ENCODE data around the gene EHMT2. TPM values are rescaled to one million over a fixed set of nuclear protein-coding genes. Genes with fewer than 3 reads are reported as not detected.

Gene EHMT2
- total and polyA plus RNA-seq, 2 of the 13 experiments (the other 11 are each of a cell fraction or from before 2014, with no cell fraction given) = 55.2 to 69.2 TPM

DNA sequence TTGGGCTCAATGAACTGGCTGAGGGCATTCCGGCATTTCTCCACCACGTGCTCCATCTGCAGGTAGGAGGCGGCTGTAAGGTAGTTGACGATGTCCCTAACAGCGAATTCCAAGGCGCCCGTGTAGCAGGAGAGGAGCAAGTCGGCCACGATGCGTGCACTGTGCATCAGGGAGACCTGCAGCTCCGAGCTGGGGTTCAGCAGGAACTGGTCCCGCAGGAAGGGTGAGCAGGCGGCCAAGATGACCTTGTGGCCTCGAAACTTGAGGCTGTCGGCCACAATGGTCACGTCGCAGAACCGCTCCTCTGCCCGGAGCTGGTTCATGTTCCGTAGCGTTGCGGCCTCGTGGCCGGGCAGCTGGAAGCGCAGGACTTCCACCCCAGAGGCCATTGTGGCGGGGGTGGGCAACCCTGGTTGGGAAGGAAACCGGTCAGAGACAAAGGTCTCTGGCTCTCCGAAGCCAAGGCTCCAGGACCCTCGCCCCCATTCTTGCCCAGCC lies 3.5 kb upstream of the EHMT2 start (continued):
- TF ChIP-seq HNF1B (CRISPR knock-in tag; IDR thresholded peaks at IDR 0.05) (no peak), TCF7 (IDR thresholded peaks at IDR 0.05; ENCODE audit: low read depth) (no peak), ZNF761 (CRISPR knock-in tag; conservative IDR thresholded peaks at IDR 0.05) (no peak), RAD51 (IDR thresholded peaks at IDR 0.05; ENCODE audit: borderline replicate concordance) (no peak), RARG (CRISPR knock-in tag; IDR thresholded peaks at IDR 0.05; ENCODE audit: low read depth) (no peak), ZNF205 (CRISPR knock-in tag; IDR thresholded peaks at IDR 0.05) (no peak), ZNF552 (CRISPR knock-in tag; IDR thresholded peaks at IDR 0.05; ENCODE audit: borderline replicate concordance) (no peak), STAT5B (CRISPR knock-in tag; IDR thresholded peaks at IDR 0.05) (no peak), DNMT1 (CRISPR knock-in tag; IDR thresholded peaks at IDR 0.05) (peak; percentile 60; the same call in 1 of the 2 replicates), MYC (CRISPR knock-in tag; IDR thresholded peaks at IDR 0.05; ENCODE audit: borderline replicate concordance) (peak; percentile 61; the same call in 1 of the 2 replicates), FOXK2 (IDR thresholded peaks at IDR 0.05) (no peak), ZNF614 (CRISPR knock-in tag; IDR thresholded peaks at IDR 0.05; ENCODE audit: borderline replicate concordance) (no peak), SYNCRIP (IDR thresholded peaks at IDR 0.05; ENCODE audit: insufficient read depth, low read depth, low read length) (no peak), ZBTB7A (CRISPR knock-in tag; IDR thresholded peaks at IDR 0.05) (no peak), ZNF839 (CRISPR knock-in tag; IDR thresholded peaks at IDR 0.05; ENCODE audit: borderline replicate concordance) (no peak), POLR2A (IDR thresholded peaks at IDR 0.05; ENCODE audit: insufficient read depth in 1 of 2, low read depth in 2 of 2, low read length in 2 of 2) (0 out of 4 replicates have a peak, but pooled peaks of 1 of the 2 experiments have one; percentile 23), PAXIP1 (CRISPR knock-in tag; conservative IDR thresholded peaks at IDR 0.05) (no peak), ZSCAN21 (CRISPR knock-in tag; IDR thresholded peaks at IDR 0.05; ENCODE audit: borderline replicate concordance) (0 out of 2 replicates have a peak, but pooled peaks have one; percentile 18), GABPB1 (CRISPR knock-in tag; IDR thresholded peaks at IDR 0.05) (0 out of 2 replicates have a peak, but pooled peaks have one; percentile 36), ZNF570 (CRISPR knock-in tag; IDR thresholded peaks at IDR 0.05; ENCODE audit: borderline replicate concordance) (no peak), MEIS1 (CRISPR knock-in tag; IDR thresholded peaks at IDR 0.05; ENCODE audit: borderline replicate concordance) (0 out of 2 replicates have a peak, but pooled peaks have one; percentile 4), ATF1 (CRISPR knock-in tag; IDR thresholded peaks at IDR 0.05) (no peak), ZNF180 (CRISPR knock-in tag; IDR thresholded peaks at IDR 0.05; ENCODE audit: borderline replicate concordance, low read depth) (no peak), ATRX (CRISPR knock-in tag; IDR thresholded peaks at IDR 0.05; ENCODE audit: borderline replicate concordance) (no peak), ZNF543 (CRISPR knock-in tag; IDR thresholded peaks at IDR 0.05) (no peak), HNRNPLL (IDR thresholded peaks at IDR 0.05; ENCODE audit: low read depth, low read length, poor library complexity, severe bottlenecking) (peak; percentile 12), ATF7-NPFF (CRISPR knock-in tag; IDR thresholded peaks at IDR 0.05; ENCODE audit: low read depth) (peak; percentile 41; the same call in 1 of the 2 replicates)
- TF ChIP-seq, protein P1, sequence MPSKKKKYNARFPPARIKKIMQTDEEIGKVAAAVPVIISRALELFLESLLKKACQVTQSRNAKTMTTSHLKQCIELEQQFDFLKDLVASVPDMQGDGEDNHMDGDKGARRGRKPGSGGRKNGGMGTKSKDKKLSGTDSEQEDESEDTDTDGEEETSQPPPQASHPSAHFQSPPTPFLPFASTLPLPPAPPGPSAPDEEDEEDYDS (CRISPR knock-in tag; IDR thresholded peaks at IDR 0.05) = no peak

Measured in HepG2 (cell line).